GM21423 (cell line): ENCODE results near the gene OR5P2.
"Not testable (repeated sequence)": the region's sequence is repeated elsewhere in the genome, so short reads cannot be mapped to it uniquely, and the experiment has no call there.

ENCODE experiments used
- ATAC-seq: cut with Tn5 transposase; IDR thresholded peaks from one replicate; pipeline ENCODE4 v1.9.1; 2021; ENCODE audit warnings: mild to moderate bottlenecking, moderate library complexity; ENCODE audit not compliant: unreplicated experiment

OR5P2 gene

GRCh38 chr11:7796842-7797241 lies at the start of gene OR5P2:
Gene OR5P2, minus strand, starts transcription at chr11:7796942. Its CDS starts 0 bp downstream, at chr11:7796942.
- ATAC-seq: no peak

- no peak for ATAC-seq
Observed at GRCh38 chr11:7846003-7846402, 49.3 kb upstream of the OR5P2 start.

- ATAC-seq: no peak
Observed at GRCh38 chr11:7844986-7845385, 48.2 kb upstream of the OR5P2 start.

- no peak for ATAC-seq
Observed at GRCh38 chr11:7844521-7844920, 47.8 kb upstream of the OR5P2 start.

- no peak for ATAC-seq
Observed at GRCh38 chr11:7840578-7840977, 43.8 kb upstream of the OR5P2 start.

GRCh38 chr11:7833527-7833926 lies 36.8 kb upstream of the OR5P2 start:
- no peak for ATAC-seq

- ATAC-seq: no peak
Observed at GRCh38 chr11:7830740-7831139, 34.0 kb upstream of the OR5P2 start, which contains the start of gene OR5P3. Gene OR5P3, minus strand, starts transcription at chr11:7830840.

GRCh38 chr11:7826324-7826723 lies 29.6 kb upstream of the OR5P2 start:
- ATAC-seq: no peak

GRCh38 chr11:7820417-7820816 lies 23.7 kb upstream of the OR5P2 start:
- not testable (repeated sequence) for ATAC-seq

GRCh38 chr11:7814897-7815296 lies 18.2 kb upstream of the OR5P2 start:
- not testable (repeated sequence) for ATAC-seq

GRCh38 chr11:7810301-7810700 lies 13.6 kb upstream of the OR5P2 start:
- not testable (repeated sequence) for ATAC-seq

GRCh38 chr11:7793233-7793632 lies 3.5 kb downstream of the OR5P2 start:
- no peak for ATAC-seq

- ATAC-seq: peak; percentile 99
Observed at GRCh38 chr11:7787239-7787638, 9.5 kb downstream of the OR5P2 start.

- no peak for ATAC-seq
Observed at GRCh38 chr11:7775689-7776088, 21.1 kb downstream of the OR5P2 start.

GRCh38 chr11:7764301-7764700 lies 32.4 kb downstream of the OR5P2 start:
- not testable (repeated sequence) for ATAC-seq

GRCh38 chr11:7759010-7759409 lies 37.7 kb downstream of the OR5P2 start:
- peak; percentile 62 for ATAC-seq

- no peak for ATAC-seq
Observed at GRCh38 chr11:7749456-7749855, 47.3 kb downstream of the OR5P2 start.
